ENCODE measurements around the gene HK2.
"Not testable (repeated sequence)": the region's sequence is repeated elsewhere in the genome, so short reads cannot be mapped to it uniquely, and the experiment has no call there.

The HK2 gene

DNA sequence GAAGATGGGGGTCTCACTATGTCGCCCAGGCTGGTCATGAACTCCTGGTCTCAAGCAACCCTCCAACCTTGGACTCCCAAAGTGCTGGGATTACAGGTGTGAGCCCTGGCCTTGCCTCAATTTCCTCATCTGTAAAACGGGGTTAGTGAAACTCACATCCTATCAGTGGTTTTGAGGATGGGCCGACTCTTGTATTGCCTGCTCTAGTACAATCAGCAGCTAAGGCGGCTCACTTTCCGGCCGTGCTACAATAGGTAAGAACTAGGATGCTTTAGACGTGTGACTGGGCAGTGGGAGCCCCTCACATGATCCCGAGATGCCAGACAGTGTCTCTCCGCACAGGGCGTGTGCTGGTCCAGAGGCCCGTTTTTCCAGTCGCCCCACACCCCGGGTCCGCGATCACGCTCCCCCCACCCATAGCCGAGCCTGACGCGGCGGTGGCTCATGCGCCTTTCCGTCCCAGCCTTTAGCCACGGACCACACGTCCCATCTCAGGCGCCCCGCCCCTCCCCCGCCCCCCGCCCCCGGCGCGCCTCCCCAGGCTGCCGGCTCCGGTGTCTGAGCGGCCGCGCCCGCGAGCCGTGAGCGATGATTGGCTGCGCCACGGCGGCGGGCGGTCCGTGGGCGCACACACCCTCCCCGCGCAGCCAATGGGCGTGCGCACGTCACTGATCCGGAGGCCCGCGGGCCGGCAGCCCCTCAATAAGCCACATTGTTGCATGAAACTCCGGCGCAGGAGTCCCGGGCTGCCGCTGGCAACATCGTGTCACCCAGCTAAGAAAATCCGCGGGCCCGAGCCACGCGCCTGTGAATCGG lies at the start of gene HK2:
TSS of gene HK2 (plus strand) at position 710 of the 816 bp plus-strand sequence. CDS start 454 bp downstream, outside the sequence.
- peak; percentile 86 for DNase-seq

DNA sequence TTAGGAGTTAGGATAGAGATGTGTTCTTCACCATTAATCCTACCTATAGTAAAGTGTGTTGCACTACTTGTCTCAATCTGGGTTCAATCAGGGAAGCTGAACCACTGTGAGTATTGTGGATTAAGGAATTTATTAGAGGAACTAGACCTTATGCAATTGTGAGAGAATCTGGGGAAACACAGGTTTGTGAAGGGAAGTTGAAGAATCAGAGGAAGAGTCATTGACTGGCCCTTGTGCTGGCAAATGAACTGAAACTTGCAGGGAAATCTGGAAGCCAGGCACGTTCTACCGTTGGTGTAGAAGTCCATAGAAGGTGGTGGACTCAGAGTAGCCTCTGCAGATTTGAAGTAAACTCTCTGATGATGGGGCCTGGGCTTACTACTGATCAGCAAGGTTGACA lies 44.7 kb upstream of the HK2 start:
- no peak for DNase-seq

DNA sequence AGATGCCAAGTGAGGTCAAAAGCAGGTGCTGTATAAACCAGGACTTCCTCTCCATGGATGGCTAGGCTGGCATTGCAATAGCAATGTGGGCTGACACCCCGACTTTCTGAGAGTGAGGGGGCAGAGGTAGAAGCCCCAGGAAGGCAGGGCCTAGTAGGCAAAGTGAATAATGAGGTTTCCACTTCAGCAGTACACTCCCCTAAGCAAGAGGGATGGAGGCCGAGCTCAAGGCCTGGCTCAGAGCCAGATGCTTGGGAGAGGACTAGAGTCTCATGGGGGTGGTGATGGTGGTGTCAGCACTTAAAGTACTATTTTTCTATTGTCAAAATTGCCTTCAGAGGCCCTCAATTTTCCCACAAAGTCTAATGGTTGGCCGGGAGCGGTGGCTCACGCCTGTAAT lies 41.6 kb upstream of the HK2 start:
- no peak for DNase-seq

DNA sequence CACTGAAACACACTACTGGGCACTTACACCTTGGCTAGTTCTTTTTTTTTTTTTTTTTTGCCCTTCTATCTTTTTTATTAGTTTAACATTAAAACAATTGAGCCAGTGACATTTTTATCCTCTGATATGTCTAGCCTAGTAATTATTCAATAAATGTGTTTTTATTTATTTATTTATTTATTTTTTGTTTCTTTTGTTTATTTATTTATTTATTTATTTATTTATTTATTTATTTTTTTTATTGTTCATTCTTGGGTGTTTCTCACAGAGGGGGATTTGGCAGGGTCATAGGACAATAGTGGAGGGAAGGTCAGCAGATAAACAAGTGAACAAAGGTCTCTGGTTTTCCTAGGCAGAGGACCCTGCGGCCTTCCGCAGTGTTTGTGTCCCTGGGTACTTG lies 39.0 kb upstream of the HK2 start:
- not testable (repeated sequence) for DNase-seq

DNA sequence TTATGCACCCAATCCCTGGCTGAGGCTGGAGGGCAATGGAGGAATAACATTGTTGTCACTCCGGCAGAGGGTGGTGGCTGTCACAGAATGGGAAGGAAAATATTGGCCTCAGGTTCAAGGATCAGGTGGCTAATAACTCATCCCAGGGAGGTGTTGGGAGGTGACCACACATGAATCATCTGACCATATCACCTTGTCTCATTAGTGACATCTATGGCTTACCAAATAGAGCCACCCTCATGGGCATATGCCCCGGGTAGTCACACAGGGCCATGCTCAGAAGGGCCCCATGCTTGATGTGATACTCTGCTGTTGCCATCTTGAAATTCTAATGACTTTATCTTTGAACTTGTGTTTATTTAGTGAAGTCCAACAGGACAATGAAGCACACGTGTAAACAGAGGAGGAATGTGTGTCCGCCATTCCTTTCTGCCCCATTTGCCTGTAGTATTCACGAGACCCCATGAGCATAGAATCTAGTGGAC lies 27.5 kb upstream of the HK2 start:
- no peak for DNase-seq

DNA sequence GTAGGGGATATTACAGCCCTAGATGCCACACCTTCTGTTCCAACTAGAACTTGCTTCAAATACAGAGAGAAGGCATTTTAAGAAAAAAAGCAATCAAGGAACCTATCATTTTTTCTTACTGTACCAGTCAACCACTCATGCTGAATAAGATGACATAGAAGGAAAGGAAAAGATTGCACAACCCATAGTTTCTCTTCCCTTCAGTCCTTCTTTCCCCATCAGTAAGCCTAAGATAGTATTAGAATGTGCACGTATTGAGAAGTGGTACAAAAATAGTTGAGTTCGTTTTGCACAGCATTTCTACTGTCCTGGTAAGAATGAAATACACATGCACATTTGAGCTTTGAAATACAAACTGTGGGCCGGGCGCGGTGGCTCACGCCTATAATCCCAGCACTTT lies 27.0 kb upstream of the HK2 start:
- no peak for DNase-seq

DNA sequence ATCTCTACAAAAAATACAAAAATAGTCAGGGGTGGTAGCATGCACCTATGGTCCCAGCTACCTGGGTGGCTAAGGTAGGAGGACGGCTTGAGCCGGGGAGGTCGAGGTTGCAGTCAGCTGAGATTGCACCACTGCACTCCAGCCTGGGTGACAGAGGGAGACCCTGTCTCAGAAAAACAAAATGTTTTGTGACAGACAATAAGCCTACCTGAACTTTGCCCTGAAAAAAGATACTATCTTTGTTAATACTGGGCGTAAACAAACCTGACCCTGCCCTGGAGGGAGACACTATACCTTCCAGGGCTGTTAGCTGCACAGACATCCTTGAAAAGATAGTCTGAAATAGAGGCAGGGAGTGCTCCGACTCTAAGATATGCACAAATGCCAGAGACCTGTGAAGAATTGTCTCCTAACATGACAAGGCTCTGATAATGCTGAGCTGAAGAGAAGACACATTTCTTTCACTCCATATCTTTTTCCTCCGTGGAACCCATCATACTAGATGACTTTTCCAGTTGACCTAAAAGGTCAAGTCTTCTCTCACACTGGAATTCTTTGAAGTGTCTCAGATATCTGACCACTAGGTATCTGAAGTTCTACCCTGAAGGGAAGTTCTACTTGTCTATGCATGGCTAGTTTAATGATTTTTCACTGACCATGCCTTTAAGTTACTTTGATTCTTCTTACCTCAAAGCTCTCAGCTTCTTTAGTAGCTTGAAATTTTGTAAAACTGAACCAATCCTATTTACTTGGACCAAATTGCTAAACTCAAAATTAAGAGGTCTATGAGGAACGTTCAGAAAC lies 20.9 kb upstream of the HK2 start:
- no peak for DNase-seq

DNA sequence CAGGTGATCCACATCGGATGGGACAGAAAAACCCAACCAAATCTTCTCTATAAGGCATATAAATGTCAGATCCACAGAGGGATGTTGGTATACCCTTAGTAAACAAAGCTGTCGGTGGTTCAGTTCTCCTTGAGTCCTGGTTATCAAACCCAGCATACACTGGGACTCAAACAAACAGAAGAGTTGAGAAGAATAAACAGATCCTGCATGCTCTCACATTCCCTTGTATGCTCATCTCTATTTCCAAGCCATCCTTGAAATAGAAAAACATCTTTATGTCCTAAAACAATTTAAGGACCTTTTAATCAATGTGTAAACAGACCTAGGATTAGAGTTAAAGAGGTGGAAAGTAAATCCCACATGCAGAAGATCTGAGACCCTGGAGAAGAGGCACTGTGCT lies 19.8 kb upstream of the HK2 start:
- DNase-seq: no peak

DNA sequence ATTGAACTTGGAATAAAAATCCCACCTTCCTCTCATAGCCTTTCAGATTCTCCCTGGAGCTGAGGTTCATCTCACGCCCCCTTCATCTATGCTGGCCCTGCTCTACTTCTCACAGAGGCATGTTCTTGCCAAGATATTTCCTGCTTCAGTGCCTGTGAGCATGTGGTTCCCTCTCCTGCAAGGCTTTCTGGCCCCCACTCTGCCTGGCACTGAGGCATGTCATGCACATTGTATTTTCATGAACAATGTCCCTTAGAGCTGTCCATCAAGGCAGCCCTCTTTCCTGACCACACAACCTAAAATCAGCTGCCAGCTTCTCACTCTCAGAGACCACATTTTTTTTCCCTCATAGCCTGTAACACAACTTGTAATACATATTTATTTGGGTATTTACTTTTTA lies 18.0 kb upstream of the HK2 start:
- no peak for DNase-seq

DNA sequence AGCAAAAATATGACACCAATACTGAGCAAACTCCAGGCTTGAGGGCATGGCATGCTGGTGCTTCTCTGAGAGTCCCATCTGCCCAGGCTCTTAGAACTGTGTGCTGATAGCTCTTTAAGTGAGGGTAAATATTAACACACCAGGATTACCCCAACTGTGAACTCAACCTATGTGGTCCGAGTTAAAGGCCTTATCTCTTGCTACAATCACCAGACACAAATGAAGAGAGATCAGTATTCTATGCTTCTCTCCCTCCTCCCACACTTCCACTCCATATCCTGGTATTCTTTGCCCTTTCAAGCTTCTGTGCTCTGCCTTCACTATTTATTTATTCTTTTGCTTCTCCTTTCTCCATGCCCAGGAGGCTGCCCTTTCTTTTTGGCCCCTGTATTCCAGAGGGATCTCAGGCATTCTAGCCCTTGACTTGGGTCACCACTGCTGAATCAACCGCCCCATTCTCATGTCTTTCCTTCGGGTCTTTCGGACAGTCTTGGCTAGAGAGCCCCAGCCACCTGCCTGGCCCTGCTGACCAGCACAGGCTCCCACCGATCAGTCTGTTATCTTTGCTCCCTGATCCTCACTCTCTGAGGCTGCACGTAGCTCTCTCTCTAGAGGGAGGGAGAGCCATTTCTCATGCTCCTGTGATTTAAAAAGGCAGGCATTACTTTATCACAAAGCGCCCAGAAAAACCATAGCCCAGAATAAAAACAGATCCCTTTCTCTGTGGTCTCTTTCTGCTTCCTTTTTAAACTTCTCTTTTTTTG lies 17.2 kb upstream of the HK2 start:
- DNase-seq: no peak

DNA sequence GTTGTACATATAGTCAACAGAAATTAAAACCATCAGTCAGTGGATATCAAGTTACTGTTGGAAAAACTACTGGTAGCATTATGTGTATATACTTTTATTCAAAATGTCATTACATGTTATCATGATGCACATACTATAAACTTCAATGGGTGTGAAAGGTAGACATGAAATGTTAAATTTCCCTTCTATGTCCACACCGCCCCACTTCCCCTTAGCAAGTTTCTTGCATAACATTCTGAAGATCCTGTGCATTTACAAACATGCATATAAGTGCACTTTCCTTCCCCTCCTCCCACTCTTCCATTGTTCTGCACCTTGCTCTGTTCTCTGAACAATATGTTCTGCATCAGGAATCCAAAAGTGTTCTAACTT lies 16.6 kb upstream of the HK2 start:
- no peak for DNase-seq

DNA sequence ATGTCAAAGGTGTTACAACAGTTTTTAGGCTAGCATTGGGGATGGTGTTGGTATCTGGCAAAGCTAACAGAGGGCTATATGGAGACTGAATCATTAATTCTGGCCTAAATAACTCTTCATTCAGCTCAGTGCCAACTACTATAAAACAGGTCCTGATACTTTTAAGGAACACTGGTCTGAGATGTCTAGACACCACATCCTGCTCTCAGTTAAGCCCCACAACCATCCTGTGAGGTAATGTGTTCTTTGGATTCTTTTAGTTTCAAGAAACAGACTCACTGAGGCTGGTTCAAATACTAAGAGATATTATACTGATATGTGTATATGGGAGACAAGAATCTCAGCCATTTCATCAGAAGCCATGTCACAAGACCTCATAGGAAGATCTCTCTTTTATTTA lies 14.2 kb upstream of the HK2 start:
- DNase-seq: no peak

DNA sequence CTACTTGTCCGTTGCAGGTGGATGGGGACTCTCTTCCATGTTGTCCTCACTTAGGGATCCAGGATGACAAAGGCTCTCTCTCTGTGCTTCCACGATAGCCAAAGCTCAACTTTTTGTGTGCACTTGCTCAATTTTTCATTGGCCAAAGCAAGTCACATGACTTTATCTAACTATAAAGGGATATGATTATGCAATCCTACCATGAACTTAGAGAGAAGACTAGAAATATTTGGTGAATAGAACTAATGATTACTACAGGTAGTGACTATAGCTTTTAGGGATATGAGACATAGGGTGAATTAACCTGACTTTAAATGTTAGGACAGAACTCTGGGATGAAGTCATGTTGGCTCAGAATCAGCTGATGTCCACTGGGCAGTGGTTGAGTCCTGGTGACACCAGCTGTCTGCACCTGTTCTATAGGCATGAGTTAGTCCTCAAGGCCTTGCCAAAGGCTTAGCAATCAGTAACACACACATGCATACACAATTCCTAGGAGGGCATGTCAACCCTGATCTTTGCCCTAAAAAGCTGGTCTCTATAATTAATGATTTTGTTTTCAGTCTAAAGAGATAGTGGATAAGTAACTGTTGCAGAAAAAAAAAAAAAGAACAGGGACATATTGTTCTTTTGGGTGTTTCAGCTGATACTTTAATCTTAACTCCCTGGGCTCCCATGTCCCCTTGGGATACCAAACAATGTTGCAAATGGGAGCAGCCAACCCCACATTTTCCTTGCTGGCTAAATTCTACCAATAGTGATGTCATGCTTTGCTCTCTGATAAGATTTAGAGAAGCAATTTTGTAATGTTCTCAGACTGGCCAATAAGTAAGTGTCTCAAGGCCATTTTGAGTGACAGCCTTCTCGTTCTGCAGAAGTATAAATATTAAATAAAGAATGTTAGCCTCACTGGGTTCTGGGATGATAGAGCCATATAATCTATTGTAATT lies 12.5 kb upstream of the HK2 start:
- DNase-seq: no peak

DNA sequence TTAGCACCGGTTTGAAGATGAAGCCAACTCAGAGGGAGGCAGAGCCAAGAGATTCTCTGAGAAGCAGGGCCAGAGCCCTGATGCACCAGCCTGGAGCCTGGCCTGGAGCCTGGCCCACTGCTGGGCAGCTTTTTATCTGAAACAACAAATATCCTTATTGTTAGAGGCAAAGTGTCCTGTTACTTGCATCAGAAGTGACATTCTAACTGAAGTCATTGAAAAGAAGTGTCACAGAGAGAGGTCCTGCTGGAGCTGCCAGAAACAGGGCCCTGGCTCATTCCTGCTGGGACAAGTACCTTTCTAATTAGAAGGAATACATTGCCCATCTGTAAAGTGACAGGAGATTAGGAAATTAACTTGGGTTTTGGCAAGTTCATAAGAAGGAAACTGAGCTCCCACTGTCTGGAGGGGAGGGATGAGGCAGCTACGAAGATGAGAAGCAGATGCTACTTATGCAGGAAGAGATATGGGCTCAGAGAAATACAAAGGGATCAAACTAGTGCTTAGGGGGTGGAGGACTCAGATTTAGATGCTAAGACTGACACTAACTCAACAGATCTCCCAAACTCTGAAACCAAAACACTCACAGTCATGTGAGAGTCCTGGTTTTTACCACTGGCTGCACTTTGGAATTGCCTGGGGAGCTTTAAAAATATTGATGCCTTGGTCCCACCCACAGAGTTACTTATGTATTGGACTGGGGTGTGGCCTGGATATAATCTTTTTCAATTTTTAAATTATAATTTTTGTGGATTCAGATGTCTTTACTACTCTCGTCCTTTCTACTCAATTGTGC lies 11.0 kb upstream of the HK2 start:
- no peak for DNase-seq

DNA sequence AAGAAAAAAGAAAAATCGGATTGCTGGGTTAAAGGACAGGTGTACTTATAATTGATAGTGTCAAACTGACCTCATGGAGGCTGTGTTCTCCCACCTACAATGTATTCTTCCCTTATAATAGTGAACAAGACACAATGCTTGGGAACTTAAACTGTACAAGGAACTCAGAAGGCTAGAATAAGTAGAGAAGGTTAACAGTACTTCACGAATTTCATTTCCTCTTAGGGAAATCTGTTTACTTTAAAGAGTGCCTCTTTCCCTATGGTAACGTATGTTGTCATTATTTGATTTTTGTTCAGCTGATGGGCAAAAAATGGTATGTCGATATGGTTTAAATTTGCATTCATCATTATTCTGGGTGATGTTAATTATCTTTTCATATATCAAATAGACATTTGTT lies 9.2 kb upstream of the HK2 start:
- no peak for DNase-seq

DNA sequence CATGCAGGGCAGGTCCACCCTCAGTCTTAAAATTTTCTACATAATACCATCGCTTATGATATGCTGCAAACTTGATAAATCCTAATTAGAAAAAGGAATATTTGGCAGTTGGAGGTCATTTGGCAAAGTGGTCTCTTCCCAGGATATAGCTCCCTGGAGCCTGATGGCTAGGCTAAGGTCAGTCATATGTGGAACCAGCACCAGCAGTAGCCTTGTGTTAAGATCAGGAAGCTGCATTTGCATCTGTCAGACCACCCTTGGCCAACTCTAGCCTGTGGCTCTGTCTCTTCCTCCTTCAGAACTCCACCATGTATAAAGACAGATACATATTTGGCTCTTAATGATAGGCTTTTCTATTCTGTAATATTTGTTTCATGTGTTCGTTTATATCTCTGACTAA lies 5.4 kb upstream of the HK2 start:
- DNase-seq: no peak

DNA sequence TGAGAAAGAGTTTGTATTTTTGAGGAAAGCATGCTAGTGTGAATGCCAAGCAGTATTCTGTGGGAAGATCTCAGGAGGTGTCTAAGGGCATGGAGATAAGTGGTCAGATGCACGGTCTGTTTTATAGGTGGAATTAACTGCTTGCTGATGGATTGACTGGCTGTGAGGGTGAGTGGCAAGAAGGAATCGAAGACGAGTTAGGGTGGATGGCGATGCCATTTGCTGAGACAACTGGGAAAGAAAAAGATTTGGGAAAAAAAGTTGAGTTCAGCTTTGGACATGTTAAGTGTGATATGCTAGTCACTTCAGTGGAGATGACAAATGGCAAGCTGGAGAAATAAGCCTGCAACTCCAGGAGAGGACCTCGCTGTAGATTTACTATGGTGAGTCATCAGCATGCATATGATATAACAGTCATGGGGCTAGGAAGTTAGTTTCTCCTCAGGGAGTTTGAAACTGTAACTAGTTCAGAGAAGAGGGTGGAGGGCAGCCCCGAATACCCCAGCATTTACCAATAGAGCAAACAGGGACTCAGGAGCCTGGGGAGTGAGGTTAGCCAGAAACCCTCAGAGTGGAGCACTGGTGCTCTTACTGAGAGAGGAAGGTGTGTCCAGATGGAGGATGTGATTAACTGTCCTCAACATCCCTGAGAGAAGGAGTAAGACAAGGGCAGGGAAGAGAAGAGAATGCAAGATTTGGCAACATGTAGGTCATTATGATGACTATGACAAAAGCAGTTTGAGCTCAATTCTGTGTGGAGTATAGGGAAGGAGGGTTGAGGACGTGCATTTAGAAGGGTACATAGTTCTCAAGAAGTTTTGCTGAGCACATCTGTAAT lies 2.0 kb upstream of the HK2 start:
- no peak for DNase-seq

DNA sequence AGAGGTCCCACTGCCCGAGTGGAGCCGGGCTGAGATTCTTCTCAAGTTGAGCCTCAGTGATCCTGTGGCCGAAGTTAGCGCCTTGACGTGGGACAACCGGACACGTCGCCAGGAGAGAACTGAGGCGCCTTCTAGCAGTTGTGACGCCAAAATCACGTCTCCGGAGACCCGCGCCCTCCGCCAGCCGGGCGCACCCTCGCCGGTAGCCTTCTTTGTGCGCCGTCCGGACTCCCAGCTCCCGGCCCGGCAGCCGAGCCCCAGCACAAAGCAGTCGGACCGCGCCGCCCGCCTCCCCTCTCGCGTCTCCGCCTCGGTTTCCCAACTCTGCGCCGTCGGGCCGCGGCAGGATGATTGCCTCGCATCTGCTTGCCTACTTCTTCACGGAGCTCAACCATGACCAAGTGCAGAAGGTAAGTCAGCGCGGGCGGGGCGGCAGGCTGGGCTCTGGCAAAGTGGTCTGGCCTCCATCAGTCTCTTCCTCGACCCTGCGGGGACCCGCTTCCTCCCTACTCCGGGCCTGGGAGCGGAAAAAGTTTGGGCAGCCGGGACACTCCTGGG lies 386 bp downstream of the HK2 start:
- DNase-seq: not testable (repeated sequence)

DNA sequence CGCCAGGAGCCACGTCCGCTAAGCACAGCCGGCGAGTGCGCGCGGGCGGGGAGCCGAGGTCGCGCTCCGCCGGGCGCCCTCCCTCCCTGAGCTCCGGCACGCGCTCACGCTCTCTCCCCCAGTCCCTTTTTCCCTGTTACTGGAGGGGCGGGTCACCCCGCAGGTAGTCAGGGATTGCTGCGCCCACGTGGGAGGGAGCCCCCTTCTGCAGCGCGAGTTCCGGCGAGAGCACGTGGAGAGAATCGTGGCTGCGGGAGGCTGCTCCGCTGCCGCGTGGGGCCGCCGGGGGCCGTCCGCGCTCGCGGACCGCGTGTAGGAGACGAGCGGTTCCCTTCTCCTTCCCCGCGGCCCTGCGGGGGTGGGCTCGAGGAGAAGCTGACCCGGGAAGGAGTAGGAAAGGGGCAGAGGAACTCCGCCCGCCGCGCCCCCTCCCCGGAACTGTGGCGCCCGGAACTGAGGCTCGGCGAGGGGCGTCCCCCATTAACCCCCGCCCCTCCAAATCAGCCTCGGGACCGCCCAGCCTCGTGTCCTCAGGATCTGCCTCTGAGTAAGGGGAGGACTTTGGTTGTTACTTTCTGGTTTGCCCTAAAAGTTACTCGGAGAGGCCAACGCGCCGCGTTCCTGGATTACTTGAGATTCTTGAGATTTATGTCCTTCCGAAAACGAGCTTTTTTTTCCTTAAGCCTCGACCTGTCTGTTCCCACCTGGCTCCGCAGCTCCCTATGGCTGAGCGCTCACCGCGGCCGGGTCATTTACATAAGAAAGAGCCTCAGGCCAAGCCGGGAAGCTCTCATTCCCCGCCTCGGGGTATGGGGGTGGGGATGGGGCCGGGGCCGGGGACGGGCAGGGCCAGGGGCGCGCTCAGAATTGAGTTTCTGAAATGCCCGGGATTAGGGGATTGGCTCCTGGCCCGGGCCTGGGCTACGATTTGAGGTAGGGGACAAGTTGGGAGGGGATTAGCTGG lies 1.1 kb downstream of the HK2 start:
- peak; percentile 60 for DNase-seq

Measured in CD4-positive, alpha-beta T cell treated with Interleukin-12 subunit alpha and Interleukin-12 subunit beta, for 1 hour (primary cell).